Sciatic nerve (tissue), 2 donors: ENCODE measurements around the gene SELPLG. TPM values are rescaled to one million over a fixed set of nuclear protein-coding genes. Genes with fewer than 3 reads are reported as not detected.

Experiments used
- ATAC-seq: fragments of 200-7000 bp; cut with Tn5 transposase; one replicate; pipeline ENCODE4 v1.9.1; 2020; ENCODE audit warnings: mild to moderate bottlenecking, moderate library complexity
- DNase-seq: peaks from one replicate; pipeline ENCODE4 v3.0.0-alpha.2; 2020; ENCODE audit warnings: low spot score
- intact Hi-C: fragments of 100-400 bp; cut with DNase I; formaldehyde crosslinking; loops from one replicate; pipeline ENCODE4 v1.14.2; 2022
- total RNA-seq: library from RNA; stranded (reverse); fragmentation: NEBNext Ultra II Directional; extraction: Animal tissue kit (Norgen Biotek cat#: 25700); gene quantifications from one replicate; pipeline ENCODE4 v1.2.1, GENCODE V29; 2021
- donor health status: DM: no; HTN: no; CAD: no.
- donor health status: DM: no; HTN: no; CAD: no.

SELPLG gene
- total RNA-seq, 1 donor from 2014 or later, result 12.3 TPM

- intact Hi-C loops, result no loop called here
- no peak for ATAC-seq
- DNase-seq, result no peak
Measured at GRCh38 chr12:108610336-108610815, 23.3 kb downstream of the SELPLG start.

DNA sequence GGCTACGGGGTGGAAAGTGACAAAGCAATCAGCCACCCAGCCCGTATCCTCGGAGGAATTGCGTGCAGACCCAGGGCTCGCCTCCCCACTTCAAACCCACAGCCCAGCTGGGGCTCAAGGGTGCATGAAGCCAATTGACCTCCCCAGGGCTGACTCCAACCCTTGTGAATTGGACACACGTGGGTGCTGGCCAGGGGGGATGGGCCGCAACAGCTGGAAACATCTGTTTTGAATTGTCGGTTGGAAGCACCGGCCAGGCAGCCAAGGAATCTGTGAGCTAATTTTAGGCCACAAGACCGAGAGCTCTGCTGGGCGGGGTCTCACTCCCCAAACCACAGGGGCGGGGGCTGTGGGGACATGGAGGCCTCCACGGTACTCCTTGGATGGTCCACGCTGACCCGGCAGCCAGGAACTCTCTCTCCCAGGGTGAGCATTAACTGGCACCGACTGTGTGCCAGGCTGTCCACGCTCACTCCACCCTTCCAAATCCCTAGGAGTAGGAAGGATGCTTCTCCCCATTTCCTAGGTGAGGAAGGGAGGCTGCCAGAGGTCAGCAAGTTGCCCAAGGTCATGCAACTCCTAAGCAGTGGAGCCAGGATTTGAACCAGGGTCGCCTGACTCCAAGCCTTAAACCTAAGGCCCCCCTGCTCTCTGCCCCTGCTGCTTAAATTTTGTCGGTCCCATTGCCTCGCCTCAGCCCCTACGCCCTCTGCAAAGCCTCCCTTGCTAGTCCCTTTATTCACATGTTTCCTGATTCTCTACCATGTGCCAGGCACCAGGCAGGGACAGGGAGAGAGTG is 24.0 kb downstream of the SELPLG start:
- DNase-seq (peak; percentile 87), ATAC-seq (peak; percentile 92)
- intact Hi-C loops, result no loop called here

DNA sequence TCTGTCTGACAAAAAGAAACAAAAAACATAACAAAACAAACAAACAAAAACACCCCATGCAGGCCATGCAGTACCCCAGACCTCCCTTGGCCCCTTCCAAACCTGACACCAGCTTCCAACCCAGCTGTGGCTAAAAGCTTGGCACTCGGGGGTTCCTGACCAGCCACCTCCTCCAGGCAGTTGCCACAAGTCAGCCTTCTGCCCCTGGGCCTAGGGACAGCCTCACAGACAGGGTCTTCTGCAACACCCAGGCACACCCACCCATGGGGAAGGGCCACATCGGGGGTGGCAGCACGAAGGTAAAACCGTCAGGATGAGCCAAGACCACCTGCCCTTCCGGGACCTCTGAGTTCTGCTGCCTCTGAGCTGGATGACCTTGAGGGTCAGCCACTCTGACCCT is 25.1 kb downstream of the SELPLG start:
- intact Hi-C loops, result no loop called here
- DNase-seq (no peak), ATAC-seq (no peak)

- DNase-seq (no peak), ATAC-seq (no peak)
- intact Hi-C loops, result no loop called here
Measured at GRCh38 chr12:108607981-108608600, 25.6 kb downstream of the SELPLG start.

- intact Hi-C loops, result no loop called here
- no peak for ATAC-seq
Measured at GRCh38 chr12:108606492-108606891, 27.2 kb downstream of the SELPLG start.

GRCh38 chr12:108605690-108606406 is 27.8 kb downstream of the SELPLG start:
- intact Hi-C loops, result no loop called here
- DNase-seq (no peak), ATAC-seq (no peak)

More at GRCh38 chr12:108606492-108606891, 27.2 kb downstream of the SELPLG start:
- no peak for DNase-seq

- no peak for ATAC-seq
- intact Hi-C loops, result no loop called here
- DNase-seq, result no peak
Measured at GRCh38 chr12:108605000-108605689, 28.5 kb downstream of the SELPLG start.

DNA sequence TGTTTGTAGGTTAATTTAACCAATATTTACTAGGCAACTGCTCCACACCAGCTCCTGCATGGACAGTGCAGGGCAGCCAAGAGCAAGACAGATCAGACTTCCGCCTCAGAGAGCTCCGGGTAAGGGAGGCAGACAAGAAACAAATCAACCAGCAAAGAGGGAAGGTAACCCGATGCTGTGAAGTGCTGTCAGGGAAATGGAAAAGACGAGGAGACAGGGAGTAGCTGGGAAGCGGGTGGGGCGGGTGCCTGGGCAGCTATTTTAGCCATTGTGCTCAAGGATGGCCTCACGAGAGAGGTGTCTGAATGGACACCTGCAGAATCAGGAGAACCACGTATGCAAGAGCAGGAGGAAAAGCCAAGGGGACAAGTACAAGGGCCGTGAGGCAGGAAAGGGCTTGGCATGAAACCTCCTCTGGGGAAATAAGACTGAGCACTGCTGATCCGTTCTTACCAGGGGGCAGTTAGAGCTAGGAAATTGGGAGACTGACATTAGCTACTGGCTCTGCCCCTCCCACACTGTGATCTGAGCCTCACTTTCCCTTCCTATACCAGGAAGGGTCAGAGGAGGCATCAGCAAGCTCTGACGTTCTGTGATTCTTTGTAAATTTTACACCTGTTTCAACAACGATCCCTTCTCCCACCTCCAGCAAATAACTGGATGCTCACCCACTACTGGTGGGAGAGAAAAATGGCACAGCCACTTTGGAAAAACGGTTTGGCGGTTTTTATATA is 29.3 kb downstream of the SELPLG start:
- intact Hi-C loops, result no loop called here
- no peak for DNase-seq
- no peak for ATAC-seq

DNA sequence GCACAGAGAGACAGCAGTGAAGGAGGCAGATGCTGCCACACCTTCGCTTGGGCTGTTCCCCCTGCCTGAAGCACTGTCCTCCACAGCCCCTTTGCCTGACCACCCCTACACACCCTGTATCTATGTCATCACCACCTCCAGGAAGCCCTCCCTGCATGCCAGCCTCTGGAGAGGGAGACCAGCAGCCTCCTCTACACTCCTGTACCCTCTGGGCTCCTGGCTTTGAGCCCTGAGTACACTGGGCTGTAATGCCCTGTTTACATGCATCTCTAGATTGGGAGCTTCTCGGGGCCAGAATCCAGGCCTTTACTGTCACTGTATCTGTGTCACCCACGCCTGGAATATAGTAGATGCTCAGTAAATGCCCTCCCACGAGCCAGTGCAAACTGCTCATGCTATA is 30.0 kb downstream of the SELPLG start:
- intact Hi-C loops, result no loop called here
- DNase-seq, result no peak
- ATAC-seq, result no peak

DNA sequence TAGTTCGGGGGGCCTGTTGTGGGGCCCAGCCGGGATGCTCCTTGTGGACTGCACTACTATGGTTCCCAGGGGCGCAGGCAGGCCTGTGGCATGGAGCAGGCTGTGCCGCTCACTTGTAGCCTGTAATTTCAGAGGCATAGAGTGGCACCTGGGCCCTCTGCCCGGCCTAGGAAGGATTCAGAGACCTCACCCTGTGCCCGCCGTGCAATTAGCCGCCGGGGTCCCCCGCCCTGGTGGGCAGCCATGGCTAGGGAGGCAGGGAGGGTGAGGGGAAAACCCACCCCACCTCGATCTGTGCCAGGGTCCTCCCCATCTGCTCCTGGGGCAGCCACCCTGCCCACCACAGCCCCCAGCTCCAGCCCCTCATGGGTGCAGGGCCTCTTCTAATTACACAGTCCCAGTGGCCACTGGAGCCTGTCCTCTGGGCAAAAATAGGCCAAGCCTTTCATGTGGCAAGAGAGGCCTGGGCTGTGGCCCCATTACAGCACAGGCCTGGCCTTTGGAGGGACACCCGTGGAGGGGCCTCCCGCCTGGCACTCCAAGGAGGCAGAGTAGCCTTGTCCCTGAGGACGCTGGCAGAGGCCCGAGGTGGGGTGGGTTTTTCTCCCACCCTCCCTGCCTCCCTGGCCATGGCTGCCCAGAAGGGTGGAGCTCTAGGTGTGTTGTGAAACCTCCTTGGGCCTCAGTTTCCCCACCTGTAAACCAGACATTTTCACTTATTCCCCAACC is 30.6 kb downstream of the SELPLG start:
- intact Hi-C loops, result no loop called here
- no peak for ATAC-seq
- no peak for DNase-seq

DNA sequence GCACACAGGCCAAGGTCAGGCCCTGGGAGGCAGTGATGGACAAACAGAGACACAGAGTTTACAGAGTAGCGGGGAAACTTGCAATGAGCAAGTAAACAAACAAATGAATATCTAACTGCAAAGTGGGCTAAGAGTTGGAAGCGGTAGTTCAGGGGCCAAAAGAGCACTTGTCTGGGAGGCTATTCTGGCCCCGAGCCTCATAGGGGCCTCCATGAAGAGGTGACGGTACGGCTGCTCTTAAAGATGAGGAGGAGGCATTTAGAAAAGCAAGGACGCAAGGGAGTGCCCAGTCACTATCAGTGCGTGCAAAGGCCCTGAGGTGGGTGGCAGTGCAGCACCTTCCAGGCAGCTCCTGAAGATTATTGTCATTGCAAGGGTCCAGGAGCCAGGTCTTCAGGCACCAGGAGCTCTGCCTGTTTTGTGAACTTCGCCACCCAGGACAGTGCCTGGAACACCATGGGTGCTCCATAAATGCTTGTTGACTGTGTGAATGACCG is 31.4 kb downstream of the SELPLG start:
- intact Hi-C loops, result no loop called here

GRCh38 chr12:108600702-108601007 is 33.0 kb downstream of the SELPLG start:
- ATAC-seq, result no peak
- intact Hi-C loops, result no loop called here
- DNase-seq, result no peak

More for the DNA sequence above, 31.4 kb downstream of the SELPLG start:
- no peak for DNase-seq
- ATAC-seq, result no peak

GRCh38 chr12:108599948-108600701 is 33.6 kb downstream of the SELPLG start:
- ATAC-seq (no peak), DNase-seq (no peak)

DNA sequence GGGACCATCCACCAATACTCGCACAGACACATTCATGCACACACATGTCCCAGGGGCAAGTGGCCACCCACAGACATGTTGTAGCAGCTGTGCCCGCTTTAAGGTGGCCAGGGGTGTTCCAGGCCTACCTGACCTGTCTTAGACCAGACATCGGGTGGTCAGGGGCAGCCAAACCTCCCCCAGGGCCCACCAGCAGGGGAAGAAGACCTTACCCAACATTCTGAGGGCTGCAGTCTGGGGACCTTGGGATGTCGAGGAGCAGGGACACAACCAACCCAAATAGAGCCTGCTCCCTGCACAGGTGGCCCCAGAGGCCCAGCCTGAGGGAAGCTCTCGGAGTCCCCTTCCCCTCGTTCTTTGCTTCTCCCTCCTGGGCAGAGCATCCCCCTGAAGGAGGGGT is 34.2 kb downstream of the SELPLG start:
- DNase-seq (no peak), ATAC-seq (no peak)
- intact Hi-C loops, result no loop called here

More at GRCh38 chr12:108599948-108600701, 33.6 kb downstream of the SELPLG start:
- intact Hi-C loops, result no loop called here

DNA sequence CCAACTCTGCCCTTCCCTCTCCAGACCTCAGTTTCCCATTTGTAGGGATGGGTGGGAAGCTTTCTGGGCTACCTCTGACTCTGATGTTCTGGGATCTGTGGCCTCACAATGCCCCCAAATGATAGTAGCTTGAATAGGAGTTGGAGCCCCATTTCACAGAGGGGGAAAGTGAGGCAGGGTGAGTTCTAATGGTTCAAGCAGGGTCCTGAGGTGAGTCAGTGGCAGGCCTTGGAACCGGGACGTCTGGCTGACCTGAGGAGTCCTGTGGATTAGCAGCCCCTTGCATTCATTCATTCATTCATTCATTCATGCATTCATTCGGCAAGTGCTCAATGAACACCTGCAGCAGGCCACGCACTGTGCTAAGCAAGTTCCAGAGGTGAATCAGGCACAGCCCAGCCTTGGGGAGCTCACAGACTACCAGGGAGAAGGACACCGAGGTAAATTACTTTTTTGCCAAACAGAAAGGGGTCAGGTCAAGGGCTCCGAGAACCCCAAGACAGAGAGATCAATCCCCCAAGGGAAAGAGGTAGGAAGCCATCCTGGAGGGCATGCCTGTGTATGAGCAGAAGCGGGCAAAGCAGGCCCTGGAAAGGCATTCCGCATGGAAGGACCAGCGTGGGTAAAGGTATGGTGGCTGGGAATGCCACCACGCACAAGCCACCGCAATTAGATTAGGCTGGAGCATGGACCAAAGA is 35.0 kb downstream of the SELPLG start:
- DNase-seq (no peak), ATAC-seq (no peak)
- intact Hi-C loops, result no loop called here

- ATAC-seq (peak; percentile 83), DNase-seq (peak; percentile 75)
- intact Hi-C loops, result no loop called here
Measured at GRCh38 chr12:108597559-108598471, 35.9 kb downstream of the SELPLG start, which contains the start of gene TMEM119. TMEM119 (minus strand) TSS chr12:108598084; CDS start chr12:108592383, 5,701 bp downstream.
